DND-41 (cell line): ENCODE results near the gene DTX1.

Experiments used
- ATAC-seq: fragments of 200-7000 bp; cut with Tn5 transposase; 3 replicates; pipeline ENCODE4 v1.9.1; 2021; ENCODE audit warnings: low read depth; ENCODE audit not compliant: insufficient read depth
- DNase-seq: peaks from one replicate; pipeline ENCODE4 v3.0.0-alpha.2; 2020
- H2AFZ ChIP-seq: 2 replicates; pipeline ENCODE4 v1.6.0; 2012; ENCODE audit warnings: low read depth, low read length
- H3K27ac ChIP-seq: 2 replicates; pipeline ENCODE4 v1.5.1; 2012; ENCODE audit warnings: low read length, inconsistent platforms
- H3K27me3 ChIP-seq: fragments of 200-600 bp; sonication (generic); 2 replicates; pipeline ENCODE4 v1.6.0; 2012; ENCODE audit warnings: low read length, mild to moderate bottlenecking, inconsistent platforms; ENCODE audit not compliant: insufficient read depth, poor library complexity
- H3K36me3 ChIP-seq: 2 replicates; pipeline ENCODE4 v1.5.1; 2012; ENCODE audit warnings: low read length, inconsistent platforms; ENCODE audit not compliant: insufficient read depth
- H3K4me1 ChIP-seq: 2 replicates; pipeline ENCODE4 v1.5.1; 2012; ENCODE audit warnings: mild to moderate bottlenecking, low read length; ENCODE audit not compliant: insufficient read depth
- H3K4me2 ChIP-seq: 2 replicates; pipeline ENCODE4 v1.6.0; 2012; ENCODE audit warnings: mild to moderate bottlenecking, moderate library complexity, low read length, inconsistent platforms; ENCODE audit not compliant: insufficient read depth
- H3K4me3 ChIP-seq, 2 experiments: fragments of 200-600 bp in 1 of 2; shearing (Covaris generic) in 1 of 2; 2 replicates each; pipeline ENCODE4 v1.5.1; 2012 to 2016; ENCODE audit warnings: inconsistent platforms in 2 of 2, low read length in 2 of 2, mild to moderate bottlenecking in 2 of 2, low read depth in 1 of 2, moderate library complexity in 1 of 2
- H3K79me2 ChIP-seq: 2 replicates; pipeline ENCODE4 v1.6.0; 2012; ENCODE audit warnings: low read length, inconsistent platforms; ENCODE audit not compliant: insufficient read depth
- H3K9ac ChIP-seq: 2 replicates; pipeline ENCODE4 v1.6.0; 2012; ENCODE audit warnings: low read depth, mild to moderate bottlenecking, inconsistent platforms, low read length, moderate library complexity
- H3K9me3 ChIP-seq: 2 replicates; pipeline ENCODE4 v1.5.1; 2012; ENCODE audit warnings: low read length, moderate library complexity, mild to moderate bottlenecking, inconsistent platforms; ENCODE audit not compliant: insufficient read depth, severe bottlenecking
- H4K20me1 ChIP-seq: 2 replicates; pipeline ENCODE4 v1.6.0; 2012; ENCODE audit warnings: low read length; ENCODE audit not compliant: insufficient read depth
- EZH2 ChIP-seq: IDR thresholded peaks from 3 replicates; pipeline ENCODE4 v1.6.1; 2012; ENCODE audit warnings: borderline replicate concordance, low read depth, mild to moderate bottlenecking, moderate library complexity, low read length, inconsistent platforms; ENCODE audit not compliant: severe bottlenecking
- TF ChIP-seq, protein P1 (sequence below): IDR thresholded peaks from 2 replicates; pipeline ENCODE4 v1.5.1; 2012; ENCODE audit warnings: borderline replicate concordance, low read length, moderate library complexity, mild to moderate bottlenecking; ENCODE audit not compliant: poor library complexity, severe bottlenecking; ENCODE audit errors: extremely low read depth

DTX1 gene

DNA sequence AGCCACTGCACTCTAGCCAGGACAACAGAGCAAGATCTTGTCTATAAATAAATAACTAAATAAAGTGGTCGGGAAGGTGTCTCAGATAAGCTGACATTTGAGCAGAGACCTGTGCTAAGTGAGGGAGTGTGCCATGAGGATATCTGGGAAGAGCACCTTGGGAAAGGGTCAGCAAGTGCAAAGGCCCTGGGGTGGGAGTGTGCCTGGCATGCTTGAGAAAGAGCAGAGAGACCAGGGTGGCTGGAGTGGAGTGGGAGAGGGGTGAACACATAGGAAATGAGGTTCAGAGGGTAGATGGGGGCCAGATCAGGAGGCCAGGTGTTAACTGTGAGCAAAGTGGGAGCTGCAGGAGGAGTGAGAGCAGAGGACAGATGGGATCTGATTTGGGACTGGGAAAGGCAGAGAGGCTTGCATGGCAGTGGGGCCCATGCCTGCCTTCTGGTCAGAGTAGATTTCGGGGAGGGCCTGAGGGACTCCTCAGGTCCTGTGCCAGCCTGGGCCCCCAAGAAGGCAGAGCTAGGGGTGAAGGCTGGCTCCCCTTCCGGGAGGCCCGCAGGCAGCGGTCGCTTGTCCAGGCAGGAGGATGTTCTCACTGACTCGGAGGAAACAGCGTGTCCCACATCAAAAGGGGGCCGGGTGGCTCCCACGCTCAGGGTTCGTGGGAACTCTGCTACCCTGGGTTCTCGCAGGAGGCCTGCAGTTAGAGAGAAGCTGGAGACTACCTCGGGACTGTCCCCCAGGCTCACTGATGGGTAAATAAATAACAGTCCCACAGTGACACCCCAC lies 32.6 kb downstream of the DTX1 start:
- H3K27ac ChIP-seq, result peak overlapping the region; percentile 95
- H3K79me2 ChIP-seq, result peaks cover 74% of the 10 kb centered on the region
- H2AFZ ChIP-seq, result no peak overlapping the region
- H3K4me1 ChIP-seq, result peaks cover 83% of the 10 kb centered on the region
- ATAC-seq (peak; percentile 59), DNase-seq (peak; percentile 96)
- no peaks in the 10 kb centered on the region; the same call in 1 of the 2 replicates for H4K20me1 ChIP-seq
- TF ChIP-seq, protein P1, sequence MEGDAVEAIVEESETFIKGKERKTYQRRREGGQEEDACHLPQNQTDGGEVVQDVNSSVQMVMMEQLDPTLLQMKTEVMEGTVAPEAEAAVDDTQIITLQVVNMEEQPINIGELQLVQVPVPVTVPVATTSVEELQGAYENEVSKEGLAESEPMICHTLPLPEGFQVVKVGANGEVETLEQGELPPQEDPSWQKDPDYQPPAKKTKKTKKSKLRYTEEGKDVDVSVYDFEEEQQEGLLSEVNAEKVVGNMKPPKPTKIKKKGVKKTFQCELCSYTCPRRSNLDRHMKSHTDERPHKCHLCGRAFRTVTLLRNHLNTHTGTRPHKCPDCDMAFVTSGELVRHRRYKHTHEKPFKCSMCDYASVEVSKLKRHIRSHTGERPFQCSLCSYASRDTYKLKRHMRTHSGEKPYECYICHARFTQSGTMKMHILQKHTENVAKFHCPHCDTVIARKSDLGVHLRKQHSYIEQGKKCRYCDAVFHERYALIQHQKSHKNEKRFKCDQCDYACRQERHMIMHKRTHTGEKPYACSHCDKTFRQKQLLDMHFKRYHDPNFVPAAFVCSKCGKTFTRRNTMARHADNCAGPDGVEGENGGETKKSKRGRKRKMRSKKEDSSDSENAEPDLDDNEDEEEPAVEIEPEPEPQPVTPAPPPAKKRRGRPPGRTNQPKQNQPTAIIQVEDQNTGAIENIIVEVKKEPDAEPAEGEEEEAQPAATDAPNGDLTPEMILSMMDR, result no peak
- TF ChIP-seq EZH2, result no peak
- H3K4me3 ChIP-seq, result peak overlapping the region in 1 of 2 experiments; percentile 42; a peak in 2 of 4 replicates
- peak overlapping the region; percentile 57 for H3K9ac ChIP-seq
- peak overlapping the region; percentile 59 for H3K4me2 ChIP-seq
- H3K9me3 ChIP-seq, result no peaks in the 10 kb centered on the region
- no peaks in the 10 kb centered on the region for H3K27me3 ChIP-seq
- H3K36me3 ChIP-seq, result peaks cover 87% of the 10 kb centered on the region

DNA sequence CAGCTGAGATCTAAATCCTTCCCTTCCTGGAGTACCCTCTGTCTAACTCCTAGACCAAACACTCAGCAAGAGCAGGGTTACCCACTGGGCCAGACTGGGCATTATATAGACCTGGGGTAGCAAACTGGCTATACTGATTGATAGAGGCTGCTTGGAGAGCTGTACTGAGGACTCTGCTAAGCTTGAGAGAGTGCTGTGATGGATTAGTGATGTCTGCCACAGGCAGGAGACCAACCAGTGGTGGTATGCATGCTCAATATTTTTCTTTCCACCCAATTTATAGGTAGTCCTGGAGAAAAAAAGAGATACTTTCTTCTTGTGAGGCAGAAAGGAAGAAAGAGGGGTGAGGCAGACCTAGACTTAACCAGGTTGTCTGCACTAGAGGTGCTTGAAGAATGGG lies 33.3 kb downstream of the DTX1 start:
- TF ChIP-seq, protein P1, result no peak
- no peak for TF ChIP-seq EZH2
- peaks cover 67% of the 10 kb centered on the region for H3K79me2 ChIP-seq
- peak; percentile 13 for ATAC-seq
- H3K4me1 ChIP-seq, result peaks cover 81% of the 10 kb centered on the region
- DNase-seq, result no peak
- peak overlapping the region; percentile 57 for H3K9ac ChIP-seq
- no peak overlapping the region for H2AFZ ChIP-seq
- H3K4me2 ChIP-seq, result peak overlapping the region; percentile 59
- H3K27ac ChIP-seq, result peak overlapping the region; percentile 95
- H3K36me3 ChIP-seq, result peaks cover 87% of the 10 kb centered on the region
- no peaks in the 10 kb centered on the region; the same call in 1 of the 2 replicates for H4K20me1 ChIP-seq
- peak overlapping the region in 1 of 2 experiments; percentile 42; a peak in 2 of 4 replicates for H3K4me3 ChIP-seq
- H3K9me3 ChIP-seq, result no peaks in the 10 kb centered on the region
- no peaks in the 10 kb centered on the region for H3K27me3 ChIP-seq

DNA sequence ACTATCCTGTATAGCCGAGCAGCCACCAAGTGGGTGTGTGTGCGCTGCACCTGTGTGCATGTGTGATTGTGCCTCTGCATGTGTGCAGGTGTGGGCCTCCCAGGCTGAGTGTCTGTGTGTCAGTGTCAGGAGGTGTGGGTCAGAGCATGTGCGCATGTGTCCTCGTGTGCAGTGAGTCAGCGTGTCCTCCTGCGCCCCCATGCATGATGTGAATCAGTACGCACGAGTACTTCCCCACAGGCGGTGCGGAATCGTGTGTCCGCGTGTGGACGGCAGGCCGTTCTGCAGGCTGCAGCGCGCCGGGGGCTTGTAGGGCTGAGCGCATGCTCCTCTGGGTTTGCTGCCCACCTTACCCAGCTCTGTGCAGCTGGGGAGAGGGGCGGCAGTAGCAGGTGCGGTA lies 34.2 kb downstream of the DTX1 start:
- no peak overlapping the region for H3K4me3 ChIP-seq
- H4K20me1 ChIP-seq, result no peaks in the 10 kb centered on the region; the same call in 1 of the 2 replicates
- TF ChIP-seq, protein P1, result no peak
- no peak for TF ChIP-seq EZH2
- no peak for ATAC-seq
- H3K27me3 ChIP-seq, result no peaks in the 10 kb centered on the region
- H3K4me2 ChIP-seq, result peak overlapping the region; percentile 59
- H3K9me3 ChIP-seq, result no peaks in the 10 kb centered on the region
- peaks cover 62% of the 10 kb centered on the region for H3K79me2 ChIP-seq
- peak overlapping the region; percentile 95 for H3K27ac ChIP-seq
- H2AFZ ChIP-seq, result no peak overlapping the region
- peaks cover 81% of the 10 kb centered on the region for H3K4me1 ChIP-seq
- peaks cover 87% of the 10 kb centered on the region for H3K36me3 ChIP-seq
- peak overlapping the region; percentile 57 for H3K9ac ChIP-seq
- no peak for DNase-seq
